HFFc6 (cell line): ENCODE measurements around the gene CPPED1. TPM values are rescaled to one million over a fixed set of nuclear protein-coding genes. Genes with fewer than 3 reads are reported as not detected.

Experiments used
- DNase-seq: peaks from one replicate; pipeline ENCODE4 v3.0.0-alpha.2; 2018
- H3K27ac Mint-ChIP-seq: 2 replicates; pipeline ENCODE4 v1.8.0; 2020; ENCODE audit warnings: mild to moderate bottlenecking, mixed read lengths
- H3K27me3 Mint-ChIP-seq: 2 replicates; pipeline ENCODE4 v1.8.0; 2021; ENCODE audit warnings: mild to moderate bottlenecking, moderate library complexity, mixed read lengths; ENCODE audit not compliant: insufficient read depth
- H3K36me3 Mint-ChIP-seq: 2 replicates; pipeline ENCODE4 v1.8.0; 2021; ENCODE audit warnings: low read depth, mixed read lengths
- H3K4me1 Mint-ChIP-seq: 2 replicates; pipeline ENCODE4 v1.8.0; 2020; ENCODE audit warnings: low read depth, mixed read lengths
- H3K4me3 Mint-ChIP-seq: 2 replicates; pipeline ENCODE4 v1.8.0; 2020; ENCODE audit warnings: mild to moderate bottlenecking, moderate library complexity, mixed read lengths
- H3K9me3 Mint-ChIP-seq: 2 replicates; pipeline ENCODE4 v1.8.0; 2020; ENCODE audit warnings: mild to moderate bottlenecking, mixed read lengths
- total RNA-seq, 6 experiments: library from RNA; stranded (reverse); fragmentation: NEBNext Ultra II Directional; extraction: Animal tissue kit (Norgen Biotek cat#: 25700); gene quantifications; 2 replicates in 1 of 6; 3 replicates in 5 of 6; pipeline ENCODE4 v1.2.3, GENCODE V29; 2021
- TF ChIP-seq, protein P1 (sequence below): fragments of 200-600 bp; sonication (generic); IDR thresholded peaks from 2 replicates; pipeline ENCODE4 v1.5.0; 2021; ENCODE audit warnings: antibody characterized with exemption, mild to moderate bottlenecking

Gene CPPED1
- total RNA-seq, 6 experiments from 2014 or later, result 54.6 to 66.7 (median 63.1) TPM

- no peaks in the 10 kb centered on the region for H3K36me3 Mint-ChIP-seq
- DNase-seq, result no peak
- no peak overlapping the region for H3K4me3 Mint-ChIP-seq
- peaks cover 10% of the 10 kb centered on the region for H3K27me3 Mint-ChIP-seq
- H3K4me1 Mint-ChIP-seq, result peaks cover 10% of the 10 kb centered on the region
- no peaks in the 10 kb centered on the region for H3K9me3 Mint-ChIP-seq
- TF ChIP-seq, protein P1, sequence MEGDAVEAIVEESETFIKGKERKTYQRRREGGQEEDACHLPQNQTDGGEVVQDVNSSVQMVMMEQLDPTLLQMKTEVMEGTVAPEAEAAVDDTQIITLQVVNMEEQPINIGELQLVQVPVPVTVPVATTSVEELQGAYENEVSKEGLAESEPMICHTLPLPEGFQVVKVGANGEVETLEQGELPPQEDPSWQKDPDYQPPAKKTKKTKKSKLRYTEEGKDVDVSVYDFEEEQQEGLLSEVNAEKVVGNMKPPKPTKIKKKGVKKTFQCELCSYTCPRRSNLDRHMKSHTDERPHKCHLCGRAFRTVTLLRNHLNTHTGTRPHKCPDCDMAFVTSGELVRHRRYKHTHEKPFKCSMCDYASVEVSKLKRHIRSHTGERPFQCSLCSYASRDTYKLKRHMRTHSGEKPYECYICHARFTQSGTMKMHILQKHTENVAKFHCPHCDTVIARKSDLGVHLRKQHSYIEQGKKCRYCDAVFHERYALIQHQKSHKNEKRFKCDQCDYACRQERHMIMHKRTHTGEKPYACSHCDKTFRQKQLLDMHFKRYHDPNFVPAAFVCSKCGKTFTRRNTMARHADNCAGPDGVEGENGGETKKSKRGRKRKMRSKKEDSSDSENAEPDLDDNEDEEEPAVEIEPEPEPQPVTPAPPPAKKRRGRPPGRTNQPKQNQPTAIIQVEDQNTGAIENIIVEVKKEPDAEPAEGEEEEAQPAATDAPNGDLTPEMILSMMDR, result no peak
- H3K27ac Mint-ChIP-seq, result no peak overlapping the region
Observed at GRCh38 chr16:12626411-12626810, 177.3 kb downstream of the CPPED1 start.

DNA sequence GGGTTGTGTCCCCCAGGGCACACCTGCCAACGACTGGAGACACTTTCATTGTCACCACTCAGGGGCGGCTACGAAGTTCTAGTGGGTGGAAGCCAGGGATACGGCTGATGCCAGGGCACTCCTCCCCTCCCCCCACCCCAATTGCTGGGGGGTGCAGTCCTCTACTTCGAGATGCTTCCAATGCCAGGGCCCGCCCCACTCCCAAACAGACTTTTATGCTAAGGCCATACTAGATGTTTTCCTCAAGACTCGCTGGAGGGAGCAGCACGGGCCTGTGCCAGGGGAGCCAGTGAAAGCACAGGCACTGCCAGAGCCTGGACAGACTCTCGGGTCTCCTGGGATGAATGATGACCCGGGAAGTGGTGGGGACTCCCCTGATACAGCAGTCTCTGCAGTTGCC, 178.0 kb downstream of the CPPED1 start:
- DNase-seq, result no peak
- Mint-ChIP-seq H3K36me3 (no peaks in the 10 kb centered on the region), H3K4me3 (no peak overlapping the region), H3K27me3 (peaks cover 10% of the 10 kb centered on the region), H3K9me3 (no peaks in the 10 kb centered on the region), H3K4me1 (peaks cover 10% of the 10 kb centered on the region), H3K27ac (no peak overlapping the region)
- TF ChIP-seq, protein P1, result no peak

DNA sequence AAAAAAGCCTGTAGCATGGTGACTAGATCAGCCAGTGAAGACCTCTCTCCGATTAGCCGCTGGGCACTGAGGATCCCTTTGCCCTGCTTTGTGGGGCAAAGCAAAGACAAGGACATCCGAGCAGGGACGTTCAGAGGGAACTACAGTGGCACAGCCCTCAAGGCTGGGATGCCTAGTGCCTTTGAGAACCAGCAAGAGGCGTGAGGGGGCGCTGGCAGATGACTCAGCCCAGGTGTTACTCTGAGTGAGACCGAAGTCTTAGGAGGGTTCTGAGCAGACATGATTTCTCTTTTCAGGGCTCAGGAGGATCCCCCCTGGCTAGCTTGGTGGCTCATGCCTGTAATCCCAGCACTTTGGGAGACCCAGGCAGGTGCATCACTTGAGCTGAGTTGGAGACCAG, 178.6 kb downstream of the CPPED1 start:
- DNase-seq, result no peak
- H3K9me3 Mint-ChIP-seq, result no peaks in the 10 kb centered on the region
- no peak overlapping the region for H3K27ac Mint-ChIP-seq

GRCh38 chr16:12620150-12620549, 183.5 kb downstream of the CPPED1 start:
- no peak for DNase-seq
- H3K4me3 Mint-ChIP-seq, result no peak overlapping the region
- TF ChIP-seq, protein P1, result no peak
- H3K27me3 Mint-ChIP-seq, result peaks cover 14% of the 10 kb centered on the region
- H3K9me3 Mint-ChIP-seq, result no peaks in the 10 kb centered on the region
- H3K4me1 Mint-ChIP-seq, result no peaks in the 10 kb centered on the region; the same call in 1 of the 2 replicates
- no peak overlapping the region for H3K27ac Mint-ChIP-seq
- H3K36me3 Mint-ChIP-seq, result no peaks in the 10 kb centered on the region

More for the DNA sequence above, 178.6 kb downstream of the CPPED1 start:
- Mint-ChIP-seq H3K27me3 (peaks cover 8% of the 10 kb centered on the region), H3K4me3 (no peak overlapping the region), H3K36me3 (no peaks in the 10 kb centered on the region), H3K4me1 (peaks cover 10% of the 10 kb centered on the region)
- TF ChIP-seq, protein P1, result no peak

DNA sequence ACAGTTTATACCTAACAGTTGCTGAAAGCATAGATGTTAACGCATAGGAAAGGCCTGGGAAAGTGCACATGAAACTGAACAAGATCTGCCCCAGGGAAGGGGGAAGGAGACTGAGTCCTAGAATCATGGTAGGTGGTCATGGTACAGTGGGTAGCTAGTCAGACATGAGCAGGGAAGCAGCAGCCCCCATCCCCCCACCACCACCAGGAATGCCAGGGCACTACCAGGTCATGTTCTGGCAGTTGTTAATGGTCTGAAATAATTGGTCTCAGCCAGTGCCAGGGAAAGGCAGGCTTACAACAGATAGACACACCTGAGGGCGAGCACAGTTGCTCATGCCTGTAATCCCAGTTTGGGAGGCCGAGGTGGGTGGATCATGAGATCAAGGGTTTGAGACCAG, 185.2 kb downstream of the CPPED1 start:
- Mint-ChIP-seq H3K36me3 (no peaks in the 10 kb centered on the region), H3K27ac (no peak overlapping the region), H3K9me3 (no peaks in the 10 kb centered on the region), H3K27me3 (peaks cover 11% of the 10 kb centered on the region), H3K4me3 (no peak overlapping the region), H3K4me1 (peaks cover 12% of the 10 kb centered on the region)
- TF ChIP-seq, protein P1, result no peak
- DNase-seq, result no peak

DNA sequence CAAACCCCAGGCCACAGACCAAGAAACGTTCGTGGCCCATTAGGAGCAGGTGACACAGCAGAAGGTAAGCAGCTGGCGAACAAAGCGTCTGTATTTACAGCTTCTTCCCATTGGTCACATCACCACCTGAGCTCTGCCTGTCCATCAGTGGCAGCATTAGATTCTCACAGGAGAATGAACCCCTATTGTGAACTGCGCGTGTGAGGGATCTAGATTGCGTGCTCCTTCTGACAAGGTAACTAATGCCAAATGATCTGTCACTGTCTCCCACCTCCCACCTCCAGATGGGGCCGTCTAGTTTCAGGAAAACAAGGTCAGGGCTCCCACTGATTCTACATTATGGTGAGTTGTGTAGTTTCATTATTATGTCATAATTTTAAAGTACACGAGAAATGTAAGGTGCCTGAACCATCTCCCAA, 186.3 kb downstream of the CPPED1 start:
- Mint-ChIP-seq H3K27ac (no peak overlapping the region), H3K27me3 (peaks cover 11% of the 10 kb centered on the region), H3K36me3 (no peaks in the 10 kb centered on the region), H3K9me3 (no peaks in the 10 kb centered on the region), H3K4me3 (no peak overlapping the region), H3K4me1 (peaks cover 23% of the 10 kb centered on the region)
- TF ChIP-seq, protein P1, result no peak
- no peak for DNase-seq
